WTC11 (cell line): ENCODE data around the gene PI4K2A. TPM values are rescaled to one million over a fixed set of nuclear protein-coding genes. Genes with fewer than 3 reads are reported as not detected.

Experiments
- ATAC-seq: fragments of 200-7000 bp; cut with Tn5 transposase; 2 replicates; pipeline ENCODE4 v1.10.0; 2021; ENCODE audit warnings: mild to moderate bottlenecking, moderate library complexity
- CTCF ChIA-PET: fragments of 300-600 bp; sonication (Branson Sonifier 250); formaldehyde crosslinking; loops from one replicate; lab custom pipeline; 2021; ENCODE audit warnings: antibody characterized with exemption; lab: Charles Lee
- POLR2A ChIA-PET: fragments of 350-600 bp; sonication (Branson Sonifier 250); formaldehyde crosslinking; loops from one replicate; lab custom pipeline; 2021; ENCODE audit warnings: antibody characterized with exemption; lab: Charles Lee
- DNase-seq: peaks from one replicate; pipeline ENCODE4 v3.0.0; 2021; ENCODE audit warnings: low spot score
- H3K27ac Mint-ChIP-seq: 2 replicates; pipeline ENCODE4 v1.8.0; 2021; ENCODE audit warnings: mixed read lengths
- H3K27me3 Mint-ChIP-seq: 2 replicates; pipeline ENCODE4 v1.8.0; 2021; ENCODE audit warnings: low read depth, mild to moderate bottlenecking, moderate library complexity, mixed read lengths
- H3K36me3 Mint-ChIP-seq: 2 replicates; pipeline ENCODE4 v1.8.0; 2021; ENCODE audit warnings: mixed read lengths
- H3K4me1 Mint-ChIP-seq: 2 replicates; pipeline ENCODE4 v1.8.0; 2022; ENCODE audit warnings: mixed read lengths
- H3K4me3 Mint-ChIP-seq: 2 replicates; pipeline ENCODE4 v1.8.0; 2021; ENCODE audit warnings: mild to moderate bottlenecking, moderate library complexity, mixed read lengths
- H3K9me3 Mint-ChIP-seq: 2 replicates; pipeline ENCODE4 v1.8.0; 2021; ENCODE audit warnings: mixed read lengths
- ATF1 ChIP-seq: sonication (generic); formaldehyde crosslinking; IDR thresholded peaks from 2 replicates; pipeline ENCODE4 v1.8.1; 2023; ENCODE audit warnings: mild to moderate bottlenecking, moderate library complexity, missing genetic modification reagents
- CREM ChIP-seq: sonication (generic); formaldehyde crosslinking; IDR thresholded peaks from 2 replicates; pipeline ENCODE4 v1.8.1; 2022; ENCODE audit warnings: mild to moderate bottlenecking, missing genetic modification reagents, moderate library complexity
- ELF4 ChIP-seq: sonication (generic); formaldehyde crosslinking; IDR thresholded peaks from 2 replicates; pipeline ENCODE4 v1.8.1; 2022; ENCODE audit warnings: low read depth, mild to moderate bottlenecking, moderate library complexity, missing genetic modification reagents
- ETV6 ChIP-seq: sonication (generic); formaldehyde crosslinking; IDR thresholded peaks from 2 replicates; pipeline ENCODE4 v1.8.1; 2022; ENCODE audit warnings: mild to moderate bottlenecking, missing genetic modification reagents
- OVOL2 ChIP-seq: fragments of 250-450 bp; sonication (Bioruptor Pico); IDR thresholded peaks from 2 replicates; pipeline ENCODE4 v1.9.0; 2021; ENCODE audit warnings: mild to moderate bottlenecking, borderline replicate concordance
- TEAD1 ChIP-seq: sonication (generic); formaldehyde crosslinking; IDR thresholded peaks from 2 replicates; pipeline ENCODE4 v1.8.0; 2022; ENCODE audit warnings: mild to moderate bottlenecking, missing genetic modification reagents
- ZBTB21 ChIP-seq: sonication (generic); formaldehyde crosslinking; IDR thresholded peaks from 2 replicates; pipeline ENCODE4 v1.8.1; 2023; ENCODE audit warnings: mild to moderate bottlenecking, missing genetic modification reagents, borderline replicate concordance
- total RNA-seq: library from RNA; stranded (reverse); gene quantifications from 3 replicates; pipeline ENCODE4 v1.2.3, GENCODE V29; 2021
- TF ChIP-seq, protein P1 (sequence below): fragments of 200-600 bp; IDR thresholded peaks from 2 replicates; pipeline ENCODE4 v1.8.0; 2022; ENCODE audit warnings: antibody characterized with exemption
- TF ChIP-seq, protein P2 (sequence below): sonication (generic); formaldehyde crosslinking; IDR thresholded peaks from 2 replicates; pipeline ENCODE4 v1.8.0; 2022; ENCODE audit warnings: missing genetic modification reagents
- TF ChIP-seq, protein P3 (sequence below): sonication (generic); formaldehyde crosslinking; IDR thresholded peaks from 2 replicates; pipeline ENCODE4 v1.8.1; 2023; ENCODE audit warnings: mild to moderate bottlenecking, moderate library complexity, missing genetic modification reagents
- TF ChIP-seq, protein P4 (sequence below): fragments of 250-450 bp; sonication (Bioruptor Pico); IDR thresholded peaks from 2 replicates; pipeline ENCODE4 v2.1.2; 2022; ENCODE audit warnings: mild to moderate bottlenecking, moderate library complexity

Gene PI4K2A
- total RNA-seq, 1 experiment from 2014 or later, result 19.5 TPM

DNA sequence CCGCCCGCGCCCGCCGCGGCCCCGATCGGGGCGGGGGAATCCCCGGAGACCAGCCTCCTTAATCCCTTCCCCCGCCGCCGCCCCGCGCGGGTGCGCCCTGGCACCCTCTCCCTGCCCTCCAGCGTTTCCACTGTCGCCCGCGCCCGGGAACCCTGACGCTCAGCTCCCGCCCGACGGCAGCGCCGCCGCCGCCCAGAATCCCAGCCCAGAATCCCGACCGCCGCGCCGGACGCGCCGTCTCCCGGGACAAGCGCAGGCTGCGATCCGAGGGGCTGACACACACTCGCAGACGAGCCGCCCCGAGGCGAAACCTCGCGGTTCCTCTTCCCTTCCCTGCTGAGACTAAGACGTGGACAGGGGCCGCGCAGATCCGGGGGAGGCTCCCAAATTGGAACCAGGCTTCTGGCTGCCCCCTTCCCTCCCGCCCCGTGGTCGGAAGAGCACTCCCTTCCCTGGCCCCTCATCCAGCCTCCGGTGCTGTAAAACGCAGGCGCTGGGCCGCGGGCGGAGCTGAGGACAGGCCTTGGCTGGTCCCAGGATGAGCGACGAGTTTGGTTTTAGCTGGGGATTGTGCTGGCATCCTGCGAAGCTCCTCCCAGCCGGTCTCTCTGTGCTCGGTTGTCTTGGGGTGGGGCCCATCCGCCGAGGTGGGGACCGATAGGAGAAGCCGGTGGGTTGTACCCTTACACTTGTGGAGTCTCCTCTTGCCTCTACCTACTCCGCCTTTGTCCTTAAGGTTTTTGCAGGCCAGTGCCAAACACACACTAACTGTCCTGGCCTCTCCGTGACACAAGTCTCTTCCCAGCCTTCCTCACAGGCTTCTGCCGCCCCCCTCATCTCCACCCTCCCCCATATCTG is 74.2 kb downstream of the PI4K2A start:
- Mint-ChIP-seq H3K4me3 (peak overlapping the region; percentile 98), H3K36me3 (peaks cover 8% of the 10 kb centered on the region), H3K27me3 (no peaks in the 10 kb centered on the region), H3K9me3 (no peaks in the 10 kb centered on the region), H3K27ac (peak overlapping the region; percentile 97), H3K4me1 (peaks cover 54% of the 10 kb centered on the region)
- CTCF ChIA-PET, result interaction anchor here (0.9 to 4.7 kb wide), 12 partner anchors 9 to 147 kb away, joined by 3 to 45 read pairs (median 10); partner anchors contain the start of genes AVPI1 and ZFYVE27
- DNase-seq (peak; percentile 75), ATAC-seq (peak; percentile 71)
- POLR2A ChIA-PET, result interaction anchor here (0.6 to 3.0 kb wide), 10 partner anchors 9 to 151 kb away, joined by 3 to 27 read pairs (median 4); partner anchors contain the start of genes AVPI1 and ZFYVE27
- TF ChIP-seq ELF4 (CRISPR knock-in tag) (0 out of 2 replicates have a peak, but pooled peaks have one; percentile 56), ZBTB21 (CRISPR knock-in tag) (peak; percentile 17; the same call in 1 of the 2 replicates), ETV6 (0 out of 2 replicates have a peak, but pooled peaks have one; percentile 13), ATF1 (no peak)
- TF ChIP-seq, protein P1, sequence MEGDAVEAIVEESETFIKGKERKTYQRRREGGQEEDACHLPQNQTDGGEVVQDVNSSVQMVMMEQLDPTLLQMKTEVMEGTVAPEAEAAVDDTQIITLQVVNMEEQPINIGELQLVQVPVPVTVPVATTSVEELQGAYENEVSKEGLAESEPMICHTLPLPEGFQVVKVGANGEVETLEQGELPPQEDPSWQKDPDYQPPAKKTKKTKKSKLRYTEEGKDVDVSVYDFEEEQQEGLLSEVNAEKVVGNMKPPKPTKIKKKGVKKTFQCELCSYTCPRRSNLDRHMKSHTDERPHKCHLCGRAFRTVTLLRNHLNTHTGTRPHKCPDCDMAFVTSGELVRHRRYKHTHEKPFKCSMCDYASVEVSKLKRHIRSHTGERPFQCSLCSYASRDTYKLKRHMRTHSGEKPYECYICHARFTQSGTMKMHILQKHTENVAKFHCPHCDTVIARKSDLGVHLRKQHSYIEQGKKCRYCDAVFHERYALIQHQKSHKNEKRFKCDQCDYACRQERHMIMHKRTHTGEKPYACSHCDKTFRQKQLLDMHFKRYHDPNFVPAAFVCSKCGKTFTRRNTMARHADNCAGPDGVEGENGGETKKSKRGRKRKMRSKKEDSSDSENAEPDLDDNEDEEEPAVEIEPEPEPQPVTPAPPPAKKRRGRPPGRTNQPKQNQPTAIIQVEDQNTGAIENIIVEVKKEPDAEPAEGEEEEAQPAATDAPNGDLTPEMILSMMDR, result no peak
- TF ChIP-seq, protein P2, sequence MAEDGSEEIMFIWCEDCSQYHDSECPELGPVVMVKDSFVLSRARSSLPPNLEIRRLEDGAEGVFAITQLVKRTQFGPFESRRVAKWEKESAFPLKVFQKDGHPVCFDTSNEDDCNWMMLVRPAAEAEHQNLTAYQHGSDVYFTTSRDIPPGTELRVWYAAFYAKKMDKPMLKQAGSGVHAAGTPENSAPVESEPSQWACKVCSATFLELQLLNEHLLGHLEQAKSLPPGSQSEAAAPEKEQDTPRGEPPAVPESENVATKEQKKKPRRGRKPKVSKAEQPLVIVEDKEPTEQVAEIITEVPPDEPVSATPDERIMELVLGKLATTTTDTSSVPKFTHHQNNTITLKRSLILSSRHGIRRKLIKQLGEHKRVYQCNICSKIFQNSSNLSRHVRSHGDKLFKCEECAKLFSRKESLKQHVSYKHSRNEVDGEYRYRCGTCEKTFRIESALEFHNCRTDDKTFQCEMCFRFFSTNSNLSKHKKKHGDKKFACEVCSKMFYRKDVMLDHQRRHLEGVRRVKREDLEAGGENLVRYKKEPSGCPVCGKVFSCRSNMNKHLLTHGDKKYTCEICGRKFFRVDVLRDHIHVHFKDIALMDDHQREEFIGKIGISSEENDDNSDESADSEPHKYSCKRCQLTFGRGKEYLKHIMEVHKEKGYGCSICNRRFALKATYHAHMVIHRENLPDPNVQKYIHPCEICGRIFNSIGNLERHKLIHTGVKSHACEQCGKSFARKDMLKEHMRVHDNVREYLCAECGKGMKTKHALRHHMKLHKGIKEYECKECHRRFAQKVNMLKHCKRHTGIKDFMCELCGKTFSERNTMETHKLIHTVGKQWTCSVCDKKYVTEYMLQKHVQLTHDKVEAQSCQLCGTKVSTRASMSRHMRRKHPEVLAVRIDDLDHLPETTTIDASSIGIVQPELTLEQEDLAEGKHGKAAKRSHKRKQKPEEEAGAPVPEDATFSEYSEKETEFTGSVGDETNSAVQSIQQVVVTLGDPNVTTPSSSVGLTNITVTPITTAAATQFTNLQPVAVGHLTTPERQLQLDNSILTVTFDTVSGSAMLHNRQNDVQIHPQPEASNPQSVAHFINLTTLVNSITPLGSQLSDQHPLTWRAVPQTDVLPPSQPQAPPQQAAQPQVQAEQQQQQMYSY, result peak; percentile 69
- TF ChIP-seq, protein P3, sequence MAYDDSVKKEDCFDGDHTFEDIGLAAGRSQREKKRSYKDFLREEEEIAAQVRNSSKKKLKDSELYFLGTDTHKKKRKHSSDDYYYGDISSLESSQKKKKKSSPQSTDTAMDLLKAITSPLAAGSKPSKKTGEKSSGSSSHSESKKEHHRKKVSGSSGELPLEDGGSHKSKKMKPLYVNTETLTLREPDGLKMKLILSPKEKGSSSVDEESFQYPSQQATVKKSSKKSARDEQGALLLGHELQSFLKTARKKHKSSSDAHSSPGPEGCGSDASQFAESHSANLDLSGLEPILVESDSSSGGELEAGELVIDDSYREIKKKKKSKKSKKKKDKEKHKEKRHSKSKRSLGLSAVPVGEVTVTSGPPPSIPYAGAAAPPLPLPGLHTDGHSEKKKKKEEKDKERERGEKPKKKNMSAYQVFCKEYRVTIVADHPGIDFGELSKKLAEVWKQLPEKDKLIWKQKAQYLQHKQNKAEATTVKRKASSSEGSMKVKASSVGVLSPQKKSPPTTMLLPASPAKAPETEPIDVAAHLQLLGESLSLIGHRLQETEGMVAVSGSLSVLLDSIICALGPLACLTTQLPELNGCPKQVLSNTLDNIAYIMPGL, result peak; percentile 77; the same call in 1 of the 2 replicates

DNA sequence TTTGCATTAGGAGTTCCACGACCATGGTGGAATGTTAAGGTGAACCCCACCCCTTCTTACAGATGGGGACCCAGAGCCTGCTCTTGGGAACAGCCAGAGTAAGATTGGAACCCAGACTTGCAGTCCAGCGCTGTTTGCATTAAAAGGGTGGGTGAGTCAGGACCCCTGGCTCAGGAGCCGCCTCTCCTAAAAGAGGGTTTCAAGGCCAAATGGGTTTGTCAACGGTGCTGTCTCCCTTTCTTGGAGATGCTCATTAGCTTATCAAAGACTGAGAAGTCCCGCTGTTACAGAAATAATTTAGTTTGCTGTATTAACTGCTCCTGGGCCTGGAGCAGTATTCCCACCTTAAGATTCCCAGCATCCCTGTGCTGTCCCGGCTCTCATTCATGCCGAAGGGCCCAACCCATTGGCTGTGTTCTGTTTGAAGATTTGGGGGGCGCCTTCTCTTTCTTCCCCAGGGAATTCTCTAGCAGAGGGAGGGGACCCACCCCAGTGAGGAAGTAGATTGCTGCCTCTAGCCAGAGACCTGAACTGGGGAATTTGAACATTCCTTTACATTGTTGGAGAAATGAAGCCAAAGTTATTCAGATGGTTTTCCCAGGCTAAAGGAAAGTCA is 74.9 kb downstream of the PI4K2A start:
- Mint-ChIP-seq H3K9me3 (no peaks in the 10 kb centered on the region), H3K27me3 (no peaks in the 10 kb centered on the region), H3K27ac (peak overlapping the region; percentile 97), H3K4me1 (peaks cover 54% of the 10 kb centered on the region), H3K36me3 (peaks cover 8% of the 10 kb centered on the region), H3K4me3 (peak overlapping the region; percentile 98)
- DNase-seq (peak; percentile 35), ATAC-seq (peak; percentile 4)
- ChIA-PET POLR2A (interaction anchor here (0.6 to 3.0 kb wide), 4 partner anchors 9 to 31 kb away, joined by 3 to 27 read pairs (median 4); partner anchors contain the start of gene AVPI1), CTCF (interaction anchor here (0.9 to 4.7 kb wide), 10 partner anchors 8 to 47 kb away, joined by 3 to 45 read pairs (median 10); partner anchors contain the start of genes AVPI1 and ZFYVE27)
- 0 out of 2 replicates have a peak, but pooled peaks have one; percentile 39 for TF ChIP-seq CREM (CRISPR knock-in tag)
- TF ChIP-seq OVOL2, result no peak
- TF ChIP-seq, protein P4, sequence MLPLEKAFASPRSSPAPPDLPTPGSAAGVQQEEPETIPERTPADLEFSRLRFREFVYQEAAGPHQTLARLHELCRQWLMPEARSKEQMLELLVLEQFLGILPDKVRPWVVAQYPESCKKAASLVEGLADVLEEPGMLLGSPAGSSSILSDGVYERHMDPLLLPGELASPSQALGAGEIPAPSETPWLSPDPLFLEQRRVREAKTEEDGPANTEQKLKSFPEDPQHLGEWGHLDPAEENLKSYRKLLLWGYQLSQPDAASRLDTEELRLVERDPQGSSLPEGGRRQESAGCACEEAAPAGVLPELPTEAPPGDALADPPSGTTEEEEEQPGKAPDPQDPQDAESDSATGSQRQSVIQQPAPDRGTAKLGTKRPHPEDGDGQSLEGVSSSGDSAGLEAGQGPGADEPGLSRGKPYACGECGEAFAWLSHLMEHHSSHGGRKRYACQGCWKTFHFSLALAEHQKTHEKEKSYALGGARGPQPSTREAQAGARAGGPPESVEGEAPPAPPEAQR (CRISPR knock-in tag), result no peak
- TF ChIP-seq ZBTB21 (CRISPR knock-in tag), result no peak
- TF ChIP-seq TEAD1 (CRISPR knock-in tag), result 0 out of 2 replicates have a peak, but pooled peaks have one; percentile 16
